Activated CD8-positive, alpha-beta T cell treated with anti-CD3 and anti-CD28 coated beads for 36 hours (primary cell): ENCODE results near the gene MGARP. TPM values are rescaled to one million over a fixed set of nuclear protein-coding genes. Genes with fewer than 3 reads are reported as not detected.

Experiments used
- ATAC-seq: fragments of 200-7000 bp; cut with Tn5 transposase; one replicate; pipeline ENCODE4 v1.10.0; 2021; ENCODE audit warnings: mild to moderate bottlenecking, moderate library complexity
- CTCF ChIA-PET: fragments of 350-600 bp; sonication (Branson Sonifier 250); formaldehyde crosslinking; loops from one replicate; lab custom pipeline; 2021; ENCODE audit warnings: antibody characterized with exemption; lab: Charles Lee
- POLR2A ChIA-PET: fragments of 350-600 bp; sonication (Branson Sonifier 250); formaldehyde crosslinking; loops from one replicate; lab custom pipeline; 2021; ENCODE audit warnings: antibody characterized with exemption; lab: Charles Lee
- DNase-seq: peaks from one replicate; pipeline ENCODE4 v3.0.0-alpha.2; 2020
- H3K27ac Mint-ChIP-seq: one replicate; pipeline ENCODE4 v1.8.0; 2021; ENCODE audit warnings: mild to moderate bottlenecking, mixed read lengths
- H3K27me3 Mint-ChIP-seq: one replicate; pipeline ENCODE4 v1.8.0; 2021; ENCODE audit warnings: mixed read lengths
- H3K36me3 Mint-ChIP-seq: one replicate; pipeline ENCODE4 v1.8.0; 2021; ENCODE audit warnings: low read depth, mixed read lengths
- H3K4me1 Mint-ChIP-seq: one replicate; pipeline ENCODE4 v1.8.0; 2021; ENCODE audit warnings: low read depth, mixed read lengths
- H3K4me3 Mint-ChIP-seq: one replicate; pipeline ENCODE4 v1.8.0; 2021; ENCODE audit warnings: mild to moderate bottlenecking, moderate library complexity, mixed read lengths
- H3K9me3 Mint-ChIP-seq: one replicate; pipeline ENCODE4 v1.8.0; 2021; ENCODE audit warnings: mixed read lengths
- intact Hi-C: fragments of 100-400 bp; cut with micrococcal nuclease; formaldehyde crosslinking; loops from one replicate; pipeline ENCODE4 v1.10.0; 2022
- total RNA-seq, 2 experiments: library from RNA; stranded (reverse); gene quantifications; one replicate each; pipeline ENCODE4 v1.2.3, GENCODE V29; 2021
- TF ChIP-seq, protein P1 (sequence below): fragments of 200-600 bp; IDR thresholded peaks from one replicate; pipeline ENCODE4 v1.8.0; 2022; ENCODE audit warnings: antibody characterized with exemption, mild to moderate bottlenecking

Gene MGARP
- total RNA-seq, 2 experiments from 2014 or later: 0.22 to 0.32 TPM

DNA sequence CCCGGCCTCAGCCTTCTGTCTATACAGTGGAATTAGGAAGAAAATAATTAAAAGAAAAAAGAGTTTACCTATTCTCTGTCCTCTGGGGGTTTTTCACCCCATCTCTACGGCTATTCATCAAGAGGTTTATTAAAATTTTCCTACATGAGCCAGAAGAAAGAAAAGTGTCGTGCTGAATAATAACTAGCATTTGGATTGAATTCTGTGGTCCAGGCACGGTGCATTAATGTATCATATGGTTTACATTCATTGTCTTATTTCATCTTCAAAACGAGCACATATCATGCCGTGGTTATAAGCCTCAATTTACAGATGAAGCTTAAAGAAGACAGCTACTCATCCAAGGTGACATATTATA lies 15.9 kb upstream of the MGARP start:
- TF ChIP-seq, protein P1, sequence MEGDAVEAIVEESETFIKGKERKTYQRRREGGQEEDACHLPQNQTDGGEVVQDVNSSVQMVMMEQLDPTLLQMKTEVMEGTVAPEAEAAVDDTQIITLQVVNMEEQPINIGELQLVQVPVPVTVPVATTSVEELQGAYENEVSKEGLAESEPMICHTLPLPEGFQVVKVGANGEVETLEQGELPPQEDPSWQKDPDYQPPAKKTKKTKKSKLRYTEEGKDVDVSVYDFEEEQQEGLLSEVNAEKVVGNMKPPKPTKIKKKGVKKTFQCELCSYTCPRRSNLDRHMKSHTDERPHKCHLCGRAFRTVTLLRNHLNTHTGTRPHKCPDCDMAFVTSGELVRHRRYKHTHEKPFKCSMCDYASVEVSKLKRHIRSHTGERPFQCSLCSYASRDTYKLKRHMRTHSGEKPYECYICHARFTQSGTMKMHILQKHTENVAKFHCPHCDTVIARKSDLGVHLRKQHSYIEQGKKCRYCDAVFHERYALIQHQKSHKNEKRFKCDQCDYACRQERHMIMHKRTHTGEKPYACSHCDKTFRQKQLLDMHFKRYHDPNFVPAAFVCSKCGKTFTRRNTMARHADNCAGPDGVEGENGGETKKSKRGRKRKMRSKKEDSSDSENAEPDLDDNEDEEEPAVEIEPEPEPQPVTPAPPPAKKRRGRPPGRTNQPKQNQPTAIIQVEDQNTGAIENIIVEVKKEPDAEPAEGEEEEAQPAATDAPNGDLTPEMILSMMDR: peak; percentile 30
- H3K27me3 Mint-ChIP-seq: no peaks in the 10 kb centered on the region
- CTCF ChIA-PET: interaction anchor here (0.6 to 4.9 kb wide), 41 partner anchors 9 to 265 kb away, joined by 3 to 31 read pairs (median 4); partner anchors contain the start of gene MGARP
- ATAC-seq (peak; percentile 0), DNase-seq (no peak)
- intact Hi-C loops: loop anchor here (1.0 to 5.0 kb wide), 2 partner anchors 67 to 199 kb away; no protein-coding TSS in a partner anchor
- peak overlapping the region; percentile 98 for H3K4me3 Mint-ChIP-seq
- peaks cover 48% of the 10 kb centered on the region for H3K4me1 Mint-ChIP-seq
- peaks cover 1% of the 10 kb centered on the region for H3K9me3 Mint-ChIP-seq
- POLR2A ChIA-PET: interaction anchor here (0.7 to 2.4 kb wide), 4 partner anchors 29 to 281 kb away, joined by 3 to 11 read pairs (median 7); partner anchors contain the start of gene ELF2
- H3K27ac Mint-ChIP-seq: peak overlapping the region; percentile 98
- peaks cover 22% of the 10 kb centered on the region for H3K36me3 Mint-ChIP-seq

DNA sequence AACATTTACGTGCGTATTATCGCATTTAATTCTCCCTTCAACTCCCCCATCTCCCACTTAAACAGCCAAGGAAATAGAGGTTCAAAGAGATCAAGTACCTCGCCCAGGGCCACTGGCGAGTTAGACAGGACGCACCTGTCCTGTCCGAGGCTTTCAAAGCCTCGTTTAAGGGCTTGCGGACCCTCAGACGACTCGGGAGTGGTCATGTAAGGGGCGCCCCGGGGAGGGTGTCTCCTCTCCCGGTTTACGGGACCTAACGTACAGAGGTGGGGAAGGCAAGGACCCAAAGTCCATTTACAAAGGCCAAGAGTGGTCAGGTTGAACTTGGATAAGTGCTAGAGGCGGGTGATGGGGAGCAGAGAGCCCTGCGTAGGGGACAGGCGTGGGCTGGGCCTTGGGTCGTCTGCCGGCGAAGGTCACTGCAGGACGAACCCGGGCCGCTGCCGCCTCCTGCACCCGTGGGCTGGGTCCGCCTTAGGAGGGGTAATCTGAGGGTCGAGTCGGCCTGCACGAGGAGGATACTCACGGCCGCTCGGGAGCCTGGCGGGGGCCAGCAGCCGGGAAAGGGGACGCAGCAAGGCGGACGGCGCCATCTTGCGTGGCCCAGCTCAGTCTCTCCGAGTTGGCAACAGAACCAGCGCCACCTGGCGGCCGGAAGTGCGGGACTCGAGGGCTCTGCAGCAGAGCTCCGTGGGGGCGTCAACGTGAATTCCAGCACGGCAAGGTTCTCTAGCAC lies 15.3 kb upstream of the MGARP start:
- H3K4me1 Mint-ChIP-seq: peaks cover 46% of the 10 kb centered on the region
- no peaks in the 10 kb centered on the region for H3K27me3 Mint-ChIP-seq
- ATAC-seq (peak; percentile 91), DNase-seq (peak; percentile 99)
- H3K36me3 Mint-ChIP-seq: peaks cover 23% of the 10 kb centered on the region
- TF ChIP-seq, protein P1: peak; percentile 92
- H3K4me3 Mint-ChIP-seq: peak overlapping the region; percentile 98
- peak overlapping the region; percentile 98 for H3K27ac Mint-ChIP-seq
- H3K9me3 Mint-ChIP-seq: peaks cover 1% of the 10 kb centered on the region
- ChIA-PET CTCF (interaction anchor here (0.6 to 4.9 kb wide), 41 partner anchors 9 to 265 kb away, joined by 3 to 31 read pairs (median 4); partner anchors contain the start of gene MGARP), POLR2A (interaction anchor here (0.9 to 2.4 kb wide), 3 partner anchors 29 to 212 kb away, joined by 3 to 11 read pairs (median 7); no protein-coding TSS in a partner anchor)
- intact Hi-C loops: loop anchor here (1.0 to 5.0 kb wide), 2 partner anchors 66 to 198 kb away; no protein-coding TSS in a partner anchor

DNA sequence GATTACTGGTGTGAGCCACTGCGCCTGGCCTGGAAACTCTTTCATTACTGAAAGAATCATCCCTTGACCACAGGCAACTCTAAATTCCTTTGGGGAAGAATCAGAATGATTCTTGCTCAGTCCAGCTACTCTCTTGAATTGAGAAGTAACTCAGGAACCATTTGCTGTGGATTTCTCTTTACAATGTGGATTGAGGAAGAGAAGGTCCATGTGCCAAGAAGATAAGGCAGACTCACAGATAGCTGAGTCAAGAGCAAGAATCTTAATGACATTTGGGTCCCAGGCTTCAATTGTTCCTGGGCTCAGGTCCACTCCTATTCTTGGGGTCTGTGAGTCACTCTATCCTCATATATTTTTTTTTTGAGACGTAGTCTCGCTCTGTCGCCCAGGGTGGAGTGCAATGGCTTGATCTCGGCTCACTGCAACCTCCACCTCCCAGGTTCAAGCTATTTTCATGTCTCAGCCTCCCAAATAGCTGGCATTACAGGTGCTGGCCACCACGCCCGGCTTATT lies 6.2 kb upstream of the MGARP start:
- Mint-ChIP-seq H3K27ac (no peak overlapping the region), H3K4me1 (no peaks in the 10 kb centered on the region), H3K36me3 (peaks cover 23% of the 10 kb centered on the region), H3K27me3 (no peaks in the 10 kb centered on the region), H3K9me3 (peaks cover 6% of the 10 kb centered on the region), H3K4me3 (no peak overlapping the region)
- DNase-seq (no peak), ATAC-seq (no peak)
- intact Hi-C loops: no loop called here
- ChIA-PET POLR2A (no interaction called here), CTCF (interaction anchor here (0.7 to 2.8 kb wide), 3 partner anchors 10 to 130 kb away, joined by 3 to 7 read pairs (median 3); no protein-coding TSS in a partner anchor)
- TF ChIP-seq, protein P1: no peak

DNA sequence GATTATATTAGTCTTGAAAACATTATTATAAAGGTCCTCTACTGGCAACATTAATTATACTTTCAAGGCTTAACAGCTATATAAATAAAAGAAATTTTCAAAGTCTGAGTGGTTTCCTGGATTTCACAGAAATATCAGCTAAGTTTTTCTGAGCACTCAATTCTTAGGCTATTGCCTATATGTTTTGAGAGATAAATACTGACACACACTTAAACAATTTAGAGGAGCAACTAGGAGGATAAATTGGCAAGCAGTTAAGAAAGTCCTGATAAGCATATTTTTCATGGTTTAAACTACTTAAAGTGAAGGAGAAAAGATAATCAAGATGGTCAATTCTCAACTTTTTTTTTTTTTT lies 2.7 kb upstream of the MGARP start:
- H3K27ac Mint-ChIP-seq: no peak overlapping the region
- DNase-seq (no peak), ATAC-seq (no peak)
- CTCF ChIA-PET: interaction anchor here (1.2 to 1.6 kb wide), 2 partner anchors 13 to 252 kb away, joined by 5 to 8 read pairs; no protein-coding TSS in a partner anchor
- no peak overlapping the region for H3K4me3 Mint-ChIP-seq
- peaks cover 9% of the 10 kb centered on the region for H3K36me3 Mint-ChIP-seq
- POLR2A ChIA-PET: no interaction called here
- intact Hi-C loops: no loop called here
- peaks cover 13% of the 10 kb centered on the region for H3K4me1 Mint-ChIP-seq
- H3K27me3 Mint-ChIP-seq: peaks cover 26% of the 10 kb centered on the region
- peaks cover 6% of the 10 kb centered on the region for H3K9me3 Mint-ChIP-seq
- TF ChIP-seq, protein P1: no peak
